PC-3 (cell line): Measurements from ENCODE around the gene DHRS4L2.

ENCODE experiments used
- EZH2 ChIP-seq: fragments of 300-600 bp; sonication (generic); IDR thresholded peaks from one replicate; pipeline ENCODE4 v1.6.1; 2017; ENCODE audit warnings: antibody characterized with exemption, mild to moderate bottlenecking, low read length; ENCODE audit not compliant: unreplicated experiment
- EZH2phosphoT487 ChIP-seq: fragments of 300-600 bp; sonication (generic); IDR thresholded peaks from 2 replicates; pipeline ENCODE4 v1.6.1; 2018; ENCODE audit warnings: mild to moderate bottlenecking, antibody characterized with exemption, low read length, borderline replicate concordance
- TF ChIP-seq, protein P1 (sequence below): fragments of 300-600 bp; sonication (generic); conservative IDR thresholded peaks from 2 replicates; pipeline ENCODE4 v1.5.1; 2017; ENCODE audit warnings: antibody characterized with exemption, low read depth, mild to moderate bottlenecking, low read length

DNA sequence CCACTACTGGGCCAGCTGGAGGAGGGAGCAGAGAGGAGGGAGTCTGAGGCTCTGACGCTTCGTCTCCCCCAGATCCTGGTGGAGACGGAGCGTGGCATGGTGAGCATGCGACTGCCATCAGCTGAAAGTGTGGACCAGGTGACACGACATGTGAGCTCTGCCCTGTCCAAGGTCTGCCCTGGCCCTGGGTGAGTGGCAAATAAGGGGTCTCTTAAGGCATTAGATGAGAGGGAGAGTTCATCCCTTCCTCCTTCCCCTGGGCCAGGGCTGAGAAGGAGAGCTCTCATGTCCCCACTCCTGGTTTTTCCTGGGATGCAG is 65.6 kb downstream of the DHRS4L2 start:
- TF ChIP-seq, protein P1, sequence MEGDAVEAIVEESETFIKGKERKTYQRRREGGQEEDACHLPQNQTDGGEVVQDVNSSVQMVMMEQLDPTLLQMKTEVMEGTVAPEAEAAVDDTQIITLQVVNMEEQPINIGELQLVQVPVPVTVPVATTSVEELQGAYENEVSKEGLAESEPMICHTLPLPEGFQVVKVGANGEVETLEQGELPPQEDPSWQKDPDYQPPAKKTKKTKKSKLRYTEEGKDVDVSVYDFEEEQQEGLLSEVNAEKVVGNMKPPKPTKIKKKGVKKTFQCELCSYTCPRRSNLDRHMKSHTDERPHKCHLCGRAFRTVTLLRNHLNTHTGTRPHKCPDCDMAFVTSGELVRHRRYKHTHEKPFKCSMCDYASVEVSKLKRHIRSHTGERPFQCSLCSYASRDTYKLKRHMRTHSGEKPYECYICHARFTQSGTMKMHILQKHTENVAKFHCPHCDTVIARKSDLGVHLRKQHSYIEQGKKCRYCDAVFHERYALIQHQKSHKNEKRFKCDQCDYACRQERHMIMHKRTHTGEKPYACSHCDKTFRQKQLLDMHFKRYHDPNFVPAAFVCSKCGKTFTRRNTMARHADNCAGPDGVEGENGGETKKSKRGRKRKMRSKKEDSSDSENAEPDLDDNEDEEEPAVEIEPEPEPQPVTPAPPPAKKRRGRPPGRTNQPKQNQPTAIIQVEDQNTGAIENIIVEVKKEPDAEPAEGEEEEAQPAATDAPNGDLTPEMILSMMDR: no peak
- TF ChIP-seq EZH2 (no peak), EZH2phosphoT487 (no peak)
